ENCODE results near the gene SERPINB8.

The SERPINB8 gene

DNA sequence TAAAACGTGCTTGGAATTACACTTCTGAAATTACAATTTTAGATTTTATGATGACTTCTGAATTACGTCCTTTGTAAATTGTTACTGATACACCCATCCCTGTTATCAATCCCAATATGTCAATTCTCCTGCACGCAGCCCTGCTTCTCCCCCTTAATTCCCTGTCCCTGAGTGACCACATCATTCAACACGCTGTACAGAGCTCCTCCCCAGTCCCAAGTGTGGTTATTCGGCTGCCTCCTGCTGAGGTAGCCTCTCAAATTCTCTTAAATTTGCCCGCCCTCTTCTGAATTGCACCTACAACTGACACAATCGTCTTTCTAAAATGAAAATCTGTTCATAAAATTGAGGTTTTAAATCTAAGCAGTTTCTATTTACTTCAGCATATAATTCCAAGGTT is 10.1 kb downstream of the SERPINB8 start:
- no peak overlapping the region for H3K4me3 Mint-ChIP-seq
- H3K9me3 Mint-ChIP-seq = no peaks in the 10 kb centered on the region
- H3K27ac Mint-ChIP-seq = no peak overlapping the region
- no peaks in the 10 kb centered on the region for H3K36me3 Mint-ChIP-seq (ENCODE audit: low read depth)
- H3K27me3 Mint-ChIP-seq (ENCODE audit: low read depth) = peaks cover 3% of the 10 kb centered on the region
- H3K4me1 Mint-ChIP-seq = peaks cover 7% of the 10 kb centered on the region
- TF ChIP-seq, protein P1, sequence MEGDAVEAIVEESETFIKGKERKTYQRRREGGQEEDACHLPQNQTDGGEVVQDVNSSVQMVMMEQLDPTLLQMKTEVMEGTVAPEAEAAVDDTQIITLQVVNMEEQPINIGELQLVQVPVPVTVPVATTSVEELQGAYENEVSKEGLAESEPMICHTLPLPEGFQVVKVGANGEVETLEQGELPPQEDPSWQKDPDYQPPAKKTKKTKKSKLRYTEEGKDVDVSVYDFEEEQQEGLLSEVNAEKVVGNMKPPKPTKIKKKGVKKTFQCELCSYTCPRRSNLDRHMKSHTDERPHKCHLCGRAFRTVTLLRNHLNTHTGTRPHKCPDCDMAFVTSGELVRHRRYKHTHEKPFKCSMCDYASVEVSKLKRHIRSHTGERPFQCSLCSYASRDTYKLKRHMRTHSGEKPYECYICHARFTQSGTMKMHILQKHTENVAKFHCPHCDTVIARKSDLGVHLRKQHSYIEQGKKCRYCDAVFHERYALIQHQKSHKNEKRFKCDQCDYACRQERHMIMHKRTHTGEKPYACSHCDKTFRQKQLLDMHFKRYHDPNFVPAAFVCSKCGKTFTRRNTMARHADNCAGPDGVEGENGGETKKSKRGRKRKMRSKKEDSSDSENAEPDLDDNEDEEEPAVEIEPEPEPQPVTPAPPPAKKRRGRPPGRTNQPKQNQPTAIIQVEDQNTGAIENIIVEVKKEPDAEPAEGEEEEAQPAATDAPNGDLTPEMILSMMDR (IDR thresholded peaks at IDR 0.05; ENCODE audit: unreplicated experiment in 3 of 3) = no peak

DNA sequence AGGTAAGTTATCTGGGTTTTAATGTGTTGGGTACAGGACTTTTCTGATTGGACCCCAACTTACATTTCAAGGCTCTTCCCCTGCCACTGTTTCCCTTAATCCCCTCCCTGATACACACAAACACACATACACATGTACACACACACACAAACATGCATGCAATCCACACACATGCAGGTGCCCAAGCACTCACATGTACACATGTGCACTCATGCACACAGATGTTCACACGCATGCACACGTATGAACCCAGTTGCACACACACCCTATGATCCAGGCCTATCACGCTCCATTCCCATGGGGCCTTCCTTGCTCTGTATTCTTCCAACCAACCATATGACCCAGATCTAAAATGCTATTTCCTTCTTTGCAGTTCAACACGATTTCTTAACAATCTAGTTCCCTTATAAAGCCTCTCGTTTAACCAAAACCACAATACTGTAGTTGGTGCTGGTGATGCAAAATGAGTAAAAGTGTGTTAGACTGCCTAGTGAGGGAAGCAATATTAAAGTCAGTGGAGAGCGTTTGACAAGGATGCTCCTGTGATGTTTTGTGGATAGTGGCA is 11.1 kb downstream of the SERPINB8 start:
- peaks cover 7% of the 10 kb centered on the region for H3K4me1 Mint-ChIP-seq
- no peak overlapping the region for H3K27ac Mint-ChIP-seq
- no peaks in the 10 kb centered on the region for H3K9me3 Mint-ChIP-seq
- no peaks in the 10 kb centered on the region for H3K36me3 Mint-ChIP-seq (ENCODE audit: low read depth)
- no peak overlapping the region for H3K4me3 Mint-ChIP-seq
- TF ChIP-seq, protein P1 (IDR thresholded peaks at IDR 0.05; ENCODE audit: unreplicated experiment in 3 of 3) = no peak
- H3K27me3 Mint-ChIP-seq (ENCODE audit: low read depth) = peaks cover 3% of the 10 kb centered on the region

DNA sequence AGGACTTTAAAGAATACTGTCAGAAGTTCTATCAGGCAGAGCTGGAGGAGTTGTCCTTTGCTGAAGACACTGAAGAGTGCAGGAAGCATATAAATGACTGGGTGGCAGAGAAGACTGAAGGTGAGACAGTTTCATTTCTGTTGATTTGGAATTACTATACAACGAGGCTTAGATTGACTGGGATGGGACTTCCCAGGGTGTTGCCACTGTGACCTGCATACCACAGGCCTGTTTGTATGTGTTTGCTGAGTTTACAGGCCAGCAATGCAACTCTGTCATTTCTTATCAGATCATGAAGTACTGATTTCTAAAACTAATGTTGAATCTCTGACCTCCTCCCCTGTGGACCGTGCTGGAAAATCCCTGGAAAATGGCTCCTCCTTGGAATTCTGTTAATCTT is 11.8 kb downstream of the SERPINB8 start:
- H3K4me1 Mint-ChIP-seq = peaks cover 7% of the 10 kb centered on the region
- H3K27ac Mint-ChIP-seq = no peak overlapping the region
- peaks cover 3% of the 10 kb centered on the region for H3K27me3 Mint-ChIP-seq (ENCODE audit: low read depth)
- TF ChIP-seq, protein P1 (IDR thresholded peaks at IDR 0.05; ENCODE audit: unreplicated experiment in 3 of 3) = no peak
- no peaks in the 10 kb centered on the region for H3K9me3 Mint-ChIP-seq
- H3K36me3 Mint-ChIP-seq (ENCODE audit: low read depth) = no peaks in the 10 kb centered on the region
- no peak overlapping the region for H3K4me3 Mint-ChIP-seq

DNA sequence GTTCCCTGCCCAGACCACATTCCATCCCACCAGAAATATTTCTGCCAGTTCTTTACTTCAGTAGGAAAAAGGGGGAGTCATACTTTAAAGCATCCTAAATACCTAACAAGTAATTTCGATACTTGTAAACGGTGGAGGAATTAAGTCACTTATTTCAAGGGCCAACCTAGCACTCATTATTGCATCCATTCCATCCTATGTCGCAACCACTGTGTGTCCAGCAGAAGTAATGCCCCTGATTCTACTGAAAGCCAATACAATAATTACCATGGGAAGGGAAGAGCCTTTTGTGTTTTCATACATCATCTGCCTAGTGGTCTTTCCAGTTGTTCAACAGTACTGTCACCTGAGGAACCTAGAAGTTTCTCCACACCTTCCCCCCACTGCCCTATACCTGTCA is 12.5 kb downstream of the SERPINB8 start:
- no peaks in the 10 kb centered on the region for H3K36me3 Mint-ChIP-seq (ENCODE audit: low read depth)
- H3K4me3 Mint-ChIP-seq = no peak overlapping the region
- peaks cover 3% of the 10 kb centered on the region for H3K27me3 Mint-ChIP-seq (ENCODE audit: low read depth)
- TF ChIP-seq, protein P1 (IDR thresholded peaks at IDR 0.05; ENCODE audit: unreplicated experiment in 3 of 3) = no peak
- no peaks in the 10 kb centered on the region for H3K9me3 Mint-ChIP-seq
- no peak overlapping the region for H3K27ac Mint-ChIP-seq
- H3K4me1 Mint-ChIP-seq = peaks cover 7% of the 10 kb centered on the region

DNA sequence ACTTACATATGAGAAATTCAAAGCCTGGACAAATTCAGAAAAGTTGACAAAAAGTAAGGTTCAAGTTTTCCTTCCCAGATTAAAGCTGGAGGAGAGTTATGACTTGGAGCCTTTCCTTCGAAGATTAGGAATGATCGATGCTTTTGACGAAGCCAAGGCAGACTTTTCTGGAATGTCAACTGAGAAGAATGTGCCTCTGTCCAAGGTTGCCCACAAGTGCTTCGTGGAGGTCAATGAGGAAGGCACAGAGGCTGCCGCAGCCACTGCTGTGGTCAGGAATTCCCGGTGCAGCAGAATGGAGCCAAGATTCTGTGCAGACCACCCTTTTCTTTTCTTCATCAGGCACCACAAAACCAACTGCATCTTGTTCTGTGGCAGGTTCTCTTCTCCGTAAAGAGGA is 17.0 kb downstream of the SERPINB8 start:
- H3K36me3 Mint-ChIP-seq (ENCODE audit: low read depth) = no peaks in the 10 kb centered on the region
- H3K27me3 Mint-ChIP-seq (ENCODE audit: low read depth) = peaks cover 3% of the 10 kb centered on the region
- H3K4me3 Mint-ChIP-seq = no peak overlapping the region
- no peaks in the 10 kb centered on the region for H3K9me3 Mint-ChIP-seq
- H3K27ac Mint-ChIP-seq = no peak overlapping the region
- TF ChIP-seq, protein P1 (IDR thresholded peaks at IDR 0.05; ENCODE audit: unreplicated experiment in 3 of 3) = no peak
- no peaks in the 10 kb centered on the region for H3K4me1 Mint-ChIP-seq

DNA sequence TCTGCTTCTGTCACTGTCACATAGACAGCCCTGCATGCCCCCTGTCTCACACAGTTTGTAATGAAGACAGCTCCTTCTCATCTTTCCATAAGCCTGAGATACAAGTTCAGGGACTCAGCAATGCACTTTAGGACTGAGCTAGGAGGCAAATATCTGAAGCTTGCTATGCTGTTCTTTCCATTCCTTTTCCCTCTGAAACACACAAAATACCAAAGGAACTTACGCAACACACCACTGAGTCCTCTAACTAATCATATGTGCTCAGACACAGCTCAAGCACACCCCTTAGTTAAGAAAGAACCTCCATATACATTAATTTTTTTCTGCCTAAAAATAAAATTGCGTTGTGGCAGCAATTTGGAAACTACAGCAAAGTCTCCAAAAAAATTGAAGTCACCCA is 17.9 kb downstream of the SERPINB8 start:
- no peaks in the 10 kb centered on the region for H3K36me3 Mint-ChIP-seq (ENCODE audit: low read depth)
- H3K27me3 Mint-ChIP-seq (ENCODE audit: low read depth) = peaks cover under 1% of the 10 kb centered on the region
- H3K4me1 Mint-ChIP-seq = no peaks in the 10 kb centered on the region
- TF ChIP-seq, protein P1 (IDR thresholded peaks at IDR 0.05; ENCODE audit: unreplicated experiment in 3 of 3) = no peak
- H3K27ac Mint-ChIP-seq = no peak overlapping the region
- H3K4me3 Mint-ChIP-seq = no peak overlapping the region
- peaks cover 4% of the 10 kb centered on the region for H3K9me3 Mint-ChIP-seq

Measured in nephron (organoid).